ENCODE data around the gene PIM2. TPM values are rescaled to one million over a fixed set of nuclear protein-coding genes. Genes with fewer than 3 reads are reported as not detected.

PIM2 gene
- total and polyA plus RNA-seq, 4 donors: 14.8 to 36.5 (median 24.5) TPM

DNA sequence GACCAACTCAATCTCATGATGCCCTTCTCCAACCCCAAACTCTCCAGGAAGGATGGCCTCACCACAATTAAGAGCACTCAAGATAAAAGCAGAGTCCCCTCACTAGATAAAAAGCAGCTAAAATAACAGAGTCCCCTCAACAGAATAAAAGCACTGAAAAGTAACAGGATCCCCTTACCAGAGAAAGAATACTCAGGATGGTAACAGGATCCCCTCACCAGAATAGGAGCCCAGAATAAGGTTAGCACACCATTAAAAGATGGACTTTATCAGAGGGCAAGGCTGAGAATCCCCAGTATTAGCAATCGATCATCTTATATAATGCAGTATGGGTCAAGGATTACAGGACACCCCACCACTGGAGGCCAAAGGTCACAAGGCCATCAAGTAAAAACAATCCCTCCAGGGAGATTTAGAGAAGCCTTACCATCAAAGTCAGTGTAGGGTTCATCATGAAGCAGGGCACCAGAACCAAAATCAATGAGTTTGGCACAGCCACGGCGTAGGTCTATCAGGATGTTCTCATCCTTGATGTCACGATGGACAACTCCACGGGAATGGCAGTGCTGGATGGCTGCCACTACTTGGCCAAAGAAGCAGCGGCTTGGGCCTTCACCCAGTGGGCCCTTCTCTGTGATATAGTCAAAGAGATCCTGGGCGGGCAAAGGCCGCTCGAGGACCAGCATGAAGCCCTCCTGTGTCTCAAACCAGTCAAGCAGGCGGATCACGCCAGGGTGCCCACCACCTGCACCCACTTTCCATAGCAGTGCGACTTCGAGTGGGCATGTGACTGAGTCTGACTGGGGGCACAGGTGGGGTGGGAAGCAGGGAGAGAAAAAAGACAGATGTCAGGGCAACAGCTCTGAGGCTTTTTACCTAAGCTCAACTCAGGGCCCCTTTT lies 4.0 kb downstream of the PIM2 start:
- no peak overlapping the region for H3K4me3 ChIP-seq
- peaks cover 0 to 4% (median 0%) of the 10 kb centered on the region in 4 donors for H3K9me3 ChIP-seq (ENCODE audit: control insufficient read depth in 4 of 4, insufficient read depth in 3 of 4, low read length in 3 of 4)
- no peak for DNase-seq
- TF ChIP-seq CTCF (IDR thresholded peaks at IDR 0.05; ENCODE audit: control extremely low read depth, extremely low read depth): no peak
- H3K4me1 ChIP-seq (ENCODE audit: control insufficient read depth in 5 of 5, insufficient read depth in 5 of 5, low read length in 5 of 5): peaks cover 2 to 11% (median 5%) of the 10 kb centered on the region in 5 donors
- H3K36me3 ChIP-seq (ENCODE audit: control insufficient read depth in 4 of 4, insufficient read depth in 4 of 4, low read length in 4 of 4): peaks cover 0 to 5% (median 0%) of the 10 kb centered on the region in 4 donors
- H3K27ac ChIP-seq (ENCODE audit: low read depth in 1 of 2, low read length in 1 of 2): no peak overlapping the region
- ATAC-seq (ENCODE audit: insufficient read depth, low FRiP score): no peak
- 89% methylated on average over 12 to 13 of the region's 13 CpGs for WGBS, 2 donors
- no peaks in the 10 kb centered on the region for H3K27me3 ChIP-seq (ENCODE audit: control insufficient read depth in 3 of 3, insufficient read depth in 3 of 3, low read length in 2 of 3)
- no peak overlapping the region for H3K9ac ChIP-seq (ENCODE audit: insufficient read depth in 1 of 2, low read length in 2 of 2)

GRCh38 chrX:48913605-48914366 lies 5.0 kb downstream of the PIM2 start:
- H3K9me3 ChIP-seq (ENCODE audit: control insufficient read depth in 4 of 4, insufficient read depth in 3 of 4, low read length in 3 of 4): peaks cover 0 to 6% (median 0%) of the 10 kb centered on the region in 4 donors
- 81 to 87% methylated on average over 5 of the region's 5 CpGs for WGBS, 2 donors
- TF ChIP-seq CTCF (IDR thresholded peaks at IDR 0.05; ENCODE audit: control extremely low read depth, extremely low read depth): no peak
- no peak overlapping the region for H3K27ac ChIP-seq (ENCODE audit: low read depth in 1 of 2, low read length in 1 of 2)
- H3K36me3 ChIP-seq (ENCODE audit: control insufficient read depth in 4 of 4, insufficient read depth in 4 of 4, low read length in 4 of 4): peaks cover 0 to 5% (median 0%) of the 10 kb centered on the region in 4 donors
- no peaks in the 10 kb centered on the region for H3K27me3 ChIP-seq (ENCODE audit: control insufficient read depth in 3 of 3, insufficient read depth in 3 of 3, low read length in 2 of 3)
- no peak overlapping the region for H3K4me3 ChIP-seq
- peaks cover 2 to 8% (median 5%) of the 10 kb centered on the region in 5 donors for H3K4me1 ChIP-seq (ENCODE audit: control insufficient read depth in 5 of 5, insufficient read depth in 5 of 5, low read length in 5 of 5)
- ATAC-seq (ENCODE audit: insufficient read depth, low FRiP score): no peak
- DNase-seq: no peak
- no peak overlapping the region for H3K9ac ChIP-seq (ENCODE audit: insufficient read depth in 1 of 2, low read length in 2 of 2)

DNA sequence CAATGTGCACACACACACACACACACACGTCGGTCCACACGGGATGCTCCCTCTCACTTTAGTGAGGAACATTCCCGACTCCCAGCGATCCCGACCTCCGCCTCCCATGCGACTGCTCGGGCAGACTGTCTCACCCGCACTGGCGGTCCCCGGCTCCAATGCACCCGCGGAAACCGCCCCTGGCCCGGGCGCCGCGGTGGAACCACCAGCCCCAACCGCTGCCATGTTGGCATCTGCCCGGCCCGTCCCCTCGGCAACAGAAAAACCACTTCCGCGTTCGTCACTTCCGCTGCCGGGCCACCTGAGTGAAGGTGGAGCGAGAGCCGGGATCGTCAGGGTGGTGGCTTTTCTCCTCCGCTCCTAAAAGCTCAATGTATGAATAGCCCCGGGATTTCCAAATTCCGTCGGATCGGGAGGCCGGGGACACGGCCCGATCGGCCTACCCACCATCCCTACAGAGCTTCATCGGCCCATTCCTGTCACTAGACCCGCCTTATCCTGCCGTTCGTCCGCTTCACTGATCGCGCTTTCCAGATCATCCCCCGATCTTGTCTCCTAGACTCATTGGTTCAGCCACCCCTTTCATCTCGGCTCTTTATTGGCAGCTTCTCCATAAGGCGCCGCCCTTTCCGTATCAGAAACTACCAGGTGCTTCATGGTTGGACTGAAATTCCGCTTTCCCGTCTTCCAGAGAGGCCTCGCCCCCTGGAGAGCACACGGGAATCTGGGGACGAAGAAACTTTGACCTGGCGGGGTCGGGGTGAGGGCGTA lies 7.2 kb downstream of the PIM2 start, which contains the start of gene SLC35A2:
SLC35A2 (minus strand) TSS at position 235 of the 771 bp plus-strand sequence; CDS start at position 225, 10 bp downstream.
- Histone ChIP-seq H3K4me1 (ENCODE audit: control insufficient read depth in 5 of 5, insufficient read depth in 5 of 5, low read length in 5 of 5) (peaks cover 0 to 8% (median 5%) of the 10 kb centered on the region in 5 donors), H3K27me3 (ENCODE audit: control insufficient read depth in 3 of 3, insufficient read depth in 3 of 3, low read length in 2 of 3) (no peaks in the 10 kb centered on the region), H3K27ac (ENCODE audit: low read depth in 1 of 2, low read length in 1 of 2) (peak within 1 kb of the TSS; percentile 76 to 81), H3K9ac (ENCODE audit: insufficient read depth in 1 of 2, low read length in 2 of 2) (peak within 1 kb of the TSS; percentile 43 to 71), H3K9me3 (ENCODE audit: control insufficient read depth in 4 of 4, insufficient read depth in 3 of 4, low read length in 3 of 4) (peaks cover 0 to 4% (median 0%) of the 10 kb centered on the region in 4 donors), H3K36me3 (ENCODE audit: control insufficient read depth in 4 of 4, insufficient read depth in 4 of 4, low read length in 4 of 4) (peaks cover 0 to 5% (median 0%) of the 10 kb centered on the region in 4 donors), H3K4me3 (peak within 1 kb of the TSS; percentile 62)
- ATAC-seq (ENCODE audit: insufficient read depth, low FRiP score) (peak; percentile 80), DNase-seq (peak; percentile 76 to 80 (median 77))
- 0 to 32% methylated on average over 43 to 60 of the region's 60 CpGs for WGBS, 2 donors
- no peak for TF ChIP-seq CTCF (IDR thresholded peaks at IDR 0.05; ENCODE audit: control extremely low read depth, extremely low read depth)
